Measurements from ENCODE around the gene AK9. TPM values are rescaled to one million over a fixed set of nuclear protein-coding genes. Genes with fewer than 3 reads are reported as not detected.

AK9 gene
- total and polyA plus RNA-seq, 10 of the 15 experiments (the other 5 are each of a cell fraction or from before 2014, with no cell fraction given), result 2.1 to 7.4 (median 4.2) TPM

- TF ChIP-seq PAX8 (IDR thresholded peaks at IDR 0.05), result no peak
- no peak for TF ChIP-seq BACH1 (IDR thresholded peaks at IDR 0.05; ENCODE audit: borderline replicate concordance)
Observed at GRCh38 chr6:109609737-109610136, 81.3 kb downstream of the AK9 start (continued).

DNA sequence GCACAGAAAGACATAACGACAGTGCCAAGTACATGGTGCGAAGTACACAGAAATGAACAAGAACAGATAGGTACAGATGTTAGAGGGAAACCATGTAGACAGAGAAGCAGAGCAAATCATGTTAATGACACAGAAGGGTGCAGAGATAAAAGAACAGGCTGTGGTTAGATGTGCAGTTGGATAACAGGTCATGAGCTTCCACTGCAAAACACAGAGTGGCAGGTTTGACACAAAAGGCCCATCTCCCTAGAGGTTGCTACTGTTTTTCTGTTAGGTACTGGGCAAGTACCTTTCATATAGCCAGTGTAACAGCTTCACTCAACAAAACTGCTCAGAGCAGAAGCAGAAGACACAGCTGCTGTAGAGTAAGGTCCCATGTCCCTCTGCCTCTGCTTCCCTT lies 84.6 kb downstream of the AK9 start:
- TF ChIP-seq ZNF24 (IDR thresholded peaks at IDR 0.05) (no peak), SMARCA5 (IDR thresholded peaks at IDR 0.05) (no peak)
- ChIA-PET SMC1A (ENCODE audit: uncharacterized antibody, unreplicated experiment) (no interaction called here), POLR2A (no interaction called here), CTCF (no interaction called here), RAD21 (ENCODE audit: unreplicated experiment) (no interaction called here)
- Histone ChIP-seq H3K27me3 (replicated peaks in 1 of 2; ENCODE audit: control insufficient read depth in 2 of 2, insufficient read depth in 2 of 2, low read length in 1 of 2) (no peaks in the 10 kb centered on the region), H3K9me3 (replicated peaks; ENCODE audit: control insufficient read depth, insufficient read depth, low read length) (no peaks in the 10 kb centered on the region; the same call in 2 of the 3 replicates), H4K20me1 (ENCODE audit: control insufficient read depth, insufficient read depth) (no peaks in the 10 kb centered on the region), H3K4me3 (no peak overlapping the region), H3K4me2 (ENCODE audit: control insufficient read depth, insufficient read depth) (no peak overlapping the region), H3K4me1 (ENCODE audit: control insufficient read depth, insufficient read depth, low read length) (no peaks in the 10 kb centered on the region), H3K9ac (ENCODE audit: control insufficient read depth, insufficient read depth, low read length) (no peak overlapping the region), H2AFZ (ENCODE audit: control insufficient read depth, low read depth, low read length) (no peak overlapping the region), H3K36me3 (ENCODE audit: control insufficient read depth in 2 of 2, insufficient read depth in 2 of 2, low read length in 1 of 2) (no peaks in the 10 kb centered on the region), H3K79me2 (ENCODE audit: control insufficient read depth, insufficient read depth, low read length) (no peaks in the 10 kb centered on the region), H3K27ac (ENCODE audit: control insufficient read depth, insufficient read depth) (no peak overlapping the region)
- no peak for ATAC-seq
- no peak for DNase-seq (ENCODE audit: low read depth, low spot score)
- FAIRE-seq, result no peak
- BruUV-seq (replicated peaks), result no TSS peak
- WGBS (ENCODE audit: insufficient coverage, insufficient replicate concordance, low lambda C conversion rate, missing lambda C conversion rate), result 100% methylated on average over 2 of the region's 2 CpGs
- intact Hi-C loops (cut with micrococcal nuclease; ENCODE audit: unreplicated experiment) (no loop called here), in situ Hi-C loops (cut with MboI) (no loop called here)

GRCh38 chr6:109595998-109596397 lies 95.0 kb downstream of the AK9 start:
- BruUV-seq (replicated peaks), result no TSS peak
- Histone ChIP-seq H3K27me3 (replicated peaks in 1 of 2; ENCODE audit: control insufficient read depth in 2 of 2, insufficient read depth in 2 of 2, low read length in 1 of 2) (no peaks in the 10 kb centered on the region), H3K4me3 (no peak overlapping the region), H3K4me2 (ENCODE audit: control insufficient read depth, insufficient read depth) (no peak overlapping the region), H2AFZ (ENCODE audit: control insufficient read depth, low read depth, low read length) (no peak overlapping the region), H3K4me1 (ENCODE audit: control insufficient read depth, insufficient read depth, low read length) (no peaks in the 10 kb centered on the region), H3K79me2 (ENCODE audit: control insufficient read depth, insufficient read depth, low read length) (no peaks in the 10 kb centered on the region), H3K9me3 (replicated peaks; ENCODE audit: control insufficient read depth, insufficient read depth, low read length) (no peaks in the 10 kb centered on the region; the same call in 1 of the 3 replicates), H3K9ac (ENCODE audit: control insufficient read depth, insufficient read depth, low read length) (no peak overlapping the region), H4K20me1 (ENCODE audit: control insufficient read depth, insufficient read depth) (no peaks in the 10 kb centered on the region), H3K36me3 (ENCODE audit: control insufficient read depth in 2 of 2, insufficient read depth in 2 of 2, low read length in 1 of 2) (no peaks in the 10 kb centered on the region), H3K27ac (ENCODE audit: control insufficient read depth, insufficient read depth) (no peak overlapping the region)
- in situ Hi-C loops (cut with MboI) (no loop called here), intact Hi-C loops (cut with micrococcal nuclease; ENCODE audit: unreplicated experiment) (loop anchor here (1.0 to 10.0 kb wide), 3 partner anchors 96 to 799 kb away; partner anchors contain the start of genes AK9 and FIG4)
- ChIA-PET POLR2A (interaction anchor here (0.9 kb wide), 1 partner anchor 443 kb away, joined by 3 read pairs; no protein-coding TSS in a partner anchor), RAD21 (ENCODE audit: unreplicated experiment) (interaction anchor here (0.8 to 1.7 kb wide), 4 partner anchors 13 to 794 kb away, joined by 3 to 10 read pairs (median 6); no protein-coding TSS in a partner anchor), SMC1A (ENCODE audit: uncharacterized antibody, unreplicated experiment) (interaction anchor here (0.6 to 1.7 kb wide), 7 partner anchors 10 to 443 kb away, joined by 3 to 4 read pairs (median 3); no protein-coding TSS in a partner anchor), CTCF (interaction anchor here (0.8 to 4.0 kb wide), 11 partner anchors 12 to 794 kb away, joined by 3 to 28 read pairs (median 4); no protein-coding TSS in a partner anchor)
- no peak for FAIRE-seq
- WGBS (ENCODE audit: insufficient coverage, insufficient replicate concordance, low lambda C conversion rate, missing lambda C conversion rate), result 3% methylated on average over 2 of the region's 2 CpGs
- no peak for DNase-seq (ENCODE audit: low read depth, low spot score)
- peak; percentile 66 for ATAC-seq
- no peak for TF ChIP-seq KDM1A (IDR thresholded peaks at IDR 0.05; ENCODE audit: borderline replicate concordance)
- TF ChIP-seq SMC3 (IDR thresholded peaks at IDR 0.05; ENCODE audit: borderline replicate concordance, low read length), result peak; percentile 37; the same call in 1 of the 2 replicates
- no peak for TF ChIP-seq ETV6 (conservative IDR thresholded peaks at IDR 0.05 in 1 of 2, IDR thresholded peaks at IDR 0.05 in 1 of 2; ENCODE audit: borderline replicate concordance in 1 of 2, low read depth in 1 of 2)
- TF ChIP-seq CTCF (IDR thresholded peaks at IDR 0.05 in 2 of 3, conservative IDR thresholded peaks at IDR 0.05 in 1 of 3; ENCODE audit: control insufficient read depth in 2 of 3, extremely low read depth in 1 of 3, insufficient read depth in 1 of 3, low read depth in 3 of 3, low read length in 3 of 3), result peak; percentile 37 to 45 (median 45); a peak in 5 of 6 replicates
- TF ChIP-seq YY1 (IDR thresholded peaks at IDR 0.05; ENCODE audit: low read depth, low read length), result 0 out of 2 replicates have a peak, but pooled peaks have one; percentile 28
- TF ChIP-seq SMARCA5 (IDR thresholded peaks at IDR 0.05), result no peak
- TF ChIP-seq RAD21 (IDR thresholded peaks at IDR 0.05; ENCODE audit: insufficient read depth, low read depth, low read length), result peak; percentile 84
- TF ChIP-seq TBL1XR1 (IDR thresholded peaks at IDR 0.05; ENCODE audit: low read depth, low read length), result no peak
- no peak for TF ChIP-seq TCF7 (IDR thresholded peaks at IDR 0.05; ENCODE audit: borderline replicate concordance)
- TF ChIP-seq ZNF207 (IDR thresholded peaks at IDR 0.05; ENCODE audit: borderline replicate concordance), result no peak
- no peak for TF ChIP-seq BCL11A (IDR thresholded peaks at IDR 0.05; ENCODE audit: low read depth, low read length)
- TF ChIP-seq TCF12 (IDR thresholded peaks at IDR 0.05; ENCODE audit: low read depth, low read length), result no peak

All from GM12878 (cell line).